Stimulated activated CD4-positive, alpha-beta T cell treated with anti-CD3 and anti-CD28 coated beads, Interleukin-12 subunit alpha, Interleukin-12 subunit beta, amount 100 ng/mL, for 48 hours (primary cell): Measurements from ENCODE around the gene MFRP.
A peak's percentile ranks its signal among the peaks of the same experiment; 100 is the strongest.
"Not testable (repeated sequence)": the region's sequence is repeated elsewhere in the genome, so short reads cannot be mapped to it uniquely, and the experiment has no call there.

Source experiments
- DNase-seq, 3 donors: peaks; one replicate each; pipeline ENCODE4 v3.0.0-alpha.2; 2020; ENCODE audit warnings: low read depth in 2 of 3, low spot score in 1 of 3

The MFRP gene

DNA sequence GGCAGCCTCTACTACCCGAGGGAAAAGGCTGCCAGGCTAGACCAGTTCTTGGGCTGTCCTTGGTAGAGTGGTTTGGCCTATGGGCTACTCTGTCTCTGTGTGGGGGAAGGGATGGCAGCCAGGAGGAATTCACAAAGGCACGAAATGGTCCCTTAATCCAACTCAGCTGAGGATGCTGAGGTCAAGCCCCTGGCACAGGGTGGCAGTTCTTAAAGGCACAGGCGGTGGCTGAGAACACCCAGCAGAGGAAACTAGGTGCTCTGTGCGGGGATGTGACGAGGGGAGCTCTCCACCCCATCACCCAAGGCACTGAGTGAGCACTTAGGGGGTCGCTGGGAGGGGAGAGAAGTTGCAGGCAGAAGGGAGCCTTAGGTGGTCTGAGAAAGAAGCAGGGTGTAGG, at the start of gene MFRP:
Gene MFRP (minus strand): TSS at position 101 of the 400 bp plus-strand sequence. CDS start 192 bp downstream, outside the sequence.
- DNase-seq: no peak

DNA sequence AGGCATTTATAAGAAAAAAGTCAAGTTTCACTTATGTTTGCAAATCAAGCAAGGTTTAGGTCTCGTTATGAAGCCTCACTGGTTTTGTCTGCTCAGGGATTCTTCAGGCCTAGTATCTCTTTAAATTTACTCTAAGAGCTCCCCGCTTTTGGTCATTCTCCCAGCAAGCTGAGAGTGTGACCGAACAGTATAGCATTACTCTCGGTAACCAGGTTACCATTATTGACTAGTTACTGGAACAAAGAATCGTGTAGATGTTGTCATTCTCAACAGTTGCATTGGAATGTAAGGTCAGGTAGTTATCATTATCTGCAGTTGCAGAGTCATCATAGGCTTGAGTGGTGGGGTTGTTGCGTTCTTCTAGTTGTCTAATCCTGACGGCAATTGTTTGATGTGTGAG, 44.8 kb upstream of the MFRP start:
- DNase-seq: no peak

DNA sequence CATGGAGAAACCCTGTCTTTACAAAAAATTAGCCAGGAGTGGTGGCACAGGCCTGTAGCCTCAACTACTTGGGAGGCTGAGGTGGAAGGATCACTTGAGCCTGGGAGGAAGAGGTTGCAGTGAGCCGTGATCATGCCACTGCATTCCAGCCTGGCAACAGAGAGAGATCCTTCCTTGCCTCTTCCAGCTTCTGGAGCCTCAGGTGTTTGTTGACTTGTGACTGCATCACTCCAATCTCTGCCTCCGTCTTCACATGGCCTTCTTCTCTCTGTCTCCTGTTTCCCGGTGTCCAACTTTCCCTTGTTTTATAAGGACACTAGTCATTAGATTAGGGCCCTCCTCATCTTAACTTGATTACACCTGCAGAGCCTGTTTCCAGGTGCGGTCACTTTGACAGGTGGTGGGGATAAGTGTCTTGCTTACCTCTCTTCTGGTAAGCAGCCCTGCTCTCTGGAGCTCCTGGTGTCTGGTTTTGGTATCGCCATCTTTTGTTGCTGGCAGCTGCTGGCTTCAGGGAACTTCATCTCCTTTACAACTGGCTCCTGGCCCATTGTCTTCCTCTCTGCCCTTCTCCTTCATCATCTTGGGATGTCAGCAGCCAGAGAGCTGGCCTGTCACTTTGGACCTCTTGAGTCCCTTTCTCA, 43.2 kb upstream of the MFRP start:
- DNase-seq: no peak

DNA sequence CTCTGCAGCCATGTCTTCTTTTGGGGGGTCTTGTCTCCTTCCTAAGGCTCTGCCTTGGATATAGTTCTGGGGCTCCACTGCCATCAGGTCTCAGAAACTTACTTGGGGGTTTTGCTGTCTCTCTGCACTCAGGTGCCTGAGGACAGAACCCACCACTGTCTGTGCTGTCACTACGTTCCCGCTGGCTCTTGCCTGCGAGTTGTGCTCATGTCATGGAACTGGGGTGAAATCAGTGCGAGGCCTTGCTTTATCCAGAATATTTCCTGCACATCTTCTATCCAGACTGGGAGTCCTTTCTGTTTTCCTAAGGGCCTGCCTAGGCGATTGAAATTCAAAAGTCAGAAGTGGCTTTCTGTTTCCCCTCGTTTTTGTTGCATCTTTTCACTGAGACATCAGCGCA, 41.6 kb upstream of the MFRP start:
- no peak for DNase-seq

DNA sequence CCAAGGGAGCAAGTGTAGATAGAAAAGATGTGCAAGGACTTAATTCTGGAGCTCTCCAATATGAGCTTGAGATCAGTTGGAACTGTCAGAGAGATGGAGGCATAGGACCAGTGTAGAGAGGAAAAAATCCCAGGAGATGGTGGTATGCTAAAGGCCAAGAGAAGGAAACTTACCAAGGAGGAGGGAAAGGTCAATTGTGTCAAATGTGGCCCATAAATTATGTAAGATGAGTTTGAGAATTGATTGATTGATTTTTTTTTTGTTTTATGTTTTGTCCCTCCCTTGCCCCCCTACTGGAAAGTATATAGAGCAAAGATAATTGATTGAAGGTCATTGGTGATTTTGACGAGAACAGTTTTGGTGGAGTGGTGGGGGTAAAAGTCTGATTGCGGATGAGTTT, 37.8 kb upstream of the MFRP start:
- DNase-seq: no peak

DNA sequence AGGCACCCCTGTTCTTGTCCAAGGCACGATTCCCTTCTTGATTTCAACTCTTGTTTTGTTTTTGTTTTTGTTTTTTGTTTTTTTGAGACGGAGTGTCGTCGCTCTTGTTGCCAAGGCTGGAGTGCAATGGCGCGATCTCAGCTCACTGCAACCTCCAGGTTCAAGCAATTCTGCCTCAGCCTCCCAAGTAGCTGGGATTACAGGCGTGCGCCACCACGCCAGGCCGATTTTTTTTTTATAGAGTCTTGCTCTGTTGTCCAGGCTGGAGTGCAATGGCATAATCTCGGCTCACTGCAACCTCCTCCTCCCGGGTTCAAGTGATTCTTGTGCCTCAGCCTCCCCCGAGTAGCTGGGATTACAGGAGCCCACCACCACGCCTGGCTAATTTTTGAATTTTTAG, 36.0 kb upstream of the MFRP start:
- not testable (repeated sequence) for DNase-seq

DNA sequence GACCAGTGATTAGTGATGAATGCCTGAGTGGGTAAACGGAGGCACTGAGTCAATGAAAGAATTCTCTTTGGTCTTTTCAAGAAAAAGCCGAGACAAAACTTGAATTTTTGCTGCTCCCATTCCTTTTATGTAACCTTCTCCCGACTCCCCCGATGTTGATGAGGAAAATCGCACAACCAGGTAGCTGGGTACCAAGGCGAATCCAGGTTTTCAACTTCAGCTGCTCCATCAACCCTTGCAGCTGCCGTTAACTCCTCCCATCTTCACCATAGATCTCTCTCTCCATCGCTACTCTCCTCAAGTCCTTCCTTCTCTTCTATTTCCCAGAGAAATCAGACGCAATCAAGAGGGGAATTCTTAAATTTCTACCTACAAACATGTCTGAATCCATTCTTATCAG, 35.6 kb upstream of the MFRP start:
- no peak for DNase-seq

DNA sequence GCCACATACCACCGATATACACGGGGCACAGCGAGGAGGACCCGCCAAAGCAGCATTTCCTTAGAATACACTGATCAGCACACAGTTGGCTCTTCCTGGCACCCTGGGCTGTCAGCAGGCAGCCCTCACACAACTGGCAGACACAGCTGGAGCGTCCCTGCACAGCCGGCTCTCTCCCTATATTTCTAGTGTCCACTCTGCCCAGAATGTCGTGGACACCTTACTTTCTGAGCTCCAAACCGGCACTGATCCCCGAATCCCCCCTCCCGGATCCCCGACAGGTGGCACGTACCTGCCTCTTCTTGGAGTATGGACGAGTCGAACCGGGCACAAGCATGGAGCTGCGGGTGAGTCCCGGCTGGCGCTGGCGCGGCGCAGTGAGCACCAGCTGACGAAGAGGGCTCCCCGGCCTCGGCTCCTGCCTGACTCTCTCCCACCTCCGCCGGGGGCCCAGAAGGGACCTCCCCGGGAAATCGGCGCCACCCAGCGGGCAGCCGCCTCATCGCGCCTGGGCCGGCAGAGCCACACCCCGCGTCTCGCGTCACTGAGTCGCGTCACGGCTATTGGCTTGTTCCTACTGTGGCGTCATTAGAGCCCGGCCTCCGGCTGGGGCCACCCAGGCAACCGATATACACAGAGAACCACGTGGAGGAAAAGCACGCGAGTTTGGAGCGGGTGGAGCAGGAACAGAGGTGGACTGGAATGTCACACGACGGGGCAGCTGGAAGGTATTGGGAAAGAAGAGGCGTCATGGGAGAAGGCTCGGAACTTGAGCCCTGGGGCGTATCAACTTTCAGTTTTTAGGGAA, 34.9 kb upstream of the MFRP start, which contains the start of gene USP2:
Gene USP2 (minus strand): TSS at position 510 of the 808 bp plus-strand sequence. CDS start 8,210 bp downstream, outside the sequence.
- peak; percentile 93 to 97 (median 95) for DNase-seq

DNA sequence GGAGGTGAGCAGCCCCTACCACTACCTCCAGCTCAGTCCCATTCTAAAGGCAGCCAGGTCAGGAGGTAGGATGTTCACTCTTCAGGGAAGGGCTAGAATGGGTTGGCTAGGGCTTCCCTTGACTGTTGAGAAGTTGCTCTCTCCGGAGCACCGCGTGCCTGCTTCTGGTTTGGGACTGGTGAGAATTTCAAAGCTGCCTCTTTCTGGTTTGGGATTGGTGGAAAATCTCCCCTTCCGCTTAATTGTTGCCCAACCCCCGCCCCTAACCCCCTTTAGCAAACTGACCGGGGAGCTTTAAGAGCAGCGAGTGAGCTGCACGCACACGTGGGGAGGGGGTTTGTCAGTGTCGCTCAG, 34.3 kb upstream of the MFRP start:
- DNase-seq: no peak

DNA sequence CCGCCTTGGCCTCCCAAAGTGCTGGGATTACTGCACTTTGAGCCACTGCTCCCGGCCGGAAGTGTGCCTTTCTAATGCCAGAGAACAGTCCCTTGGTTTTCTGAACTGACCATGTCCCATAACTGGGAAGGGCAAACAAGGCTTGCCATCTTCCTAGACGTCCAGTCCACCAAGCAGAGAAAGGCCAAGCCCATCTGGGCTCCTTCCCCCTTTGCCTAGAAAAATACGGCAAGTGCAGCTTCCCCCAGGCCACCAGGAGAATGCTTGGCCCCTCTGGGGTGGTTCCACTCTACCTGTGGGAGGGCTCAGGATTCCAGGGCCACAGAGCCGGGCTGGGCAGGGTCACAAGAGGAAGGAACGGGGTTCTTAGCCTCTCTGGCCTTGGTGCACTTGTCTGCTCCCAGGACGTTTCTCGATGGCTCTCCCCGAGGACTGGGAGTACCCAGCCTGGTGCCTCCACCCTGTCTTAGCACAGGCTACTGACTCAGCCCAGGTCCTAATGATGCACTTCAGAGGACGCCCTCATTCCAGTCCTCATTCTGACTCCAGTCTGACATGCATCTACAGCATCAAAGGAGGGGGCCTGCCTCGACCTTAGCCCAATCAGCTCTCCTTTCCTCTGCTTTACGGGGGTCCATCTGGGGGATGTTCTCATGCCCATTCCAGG, 33.8 kb upstream of the MFRP start:
- no peak for DNase-seq

DNA sequence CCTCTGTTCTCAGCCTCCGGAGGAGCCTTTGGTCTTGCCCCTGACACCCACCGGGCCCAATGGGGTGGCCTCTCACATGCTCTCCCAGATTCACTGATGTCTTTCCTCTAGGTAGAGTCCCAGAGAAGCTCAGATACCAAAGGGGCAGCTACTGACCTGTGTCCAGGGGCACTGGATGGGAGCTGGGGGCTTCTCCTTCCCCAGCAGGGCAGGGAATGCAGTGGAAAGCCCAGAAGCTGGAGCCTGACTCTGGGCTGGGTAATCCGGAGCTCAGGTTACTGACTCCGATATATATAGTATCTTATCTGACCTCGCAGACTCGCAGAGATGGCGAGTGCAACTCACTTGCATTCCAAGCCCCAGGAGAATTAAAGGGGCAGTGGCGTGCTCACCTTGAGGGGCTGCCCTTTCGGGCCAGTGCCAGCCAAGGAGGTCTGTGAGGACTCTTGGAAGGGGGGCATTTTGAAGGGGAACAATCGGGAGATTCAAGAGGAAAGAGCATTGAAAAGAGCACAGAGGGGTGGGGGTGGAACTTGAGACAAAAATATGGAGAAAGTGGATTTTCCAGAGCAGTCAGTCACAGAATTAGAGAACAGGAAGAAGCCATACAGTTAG, 32.5 kb upstream of the MFRP start:
- no peak for DNase-seq

DNA sequence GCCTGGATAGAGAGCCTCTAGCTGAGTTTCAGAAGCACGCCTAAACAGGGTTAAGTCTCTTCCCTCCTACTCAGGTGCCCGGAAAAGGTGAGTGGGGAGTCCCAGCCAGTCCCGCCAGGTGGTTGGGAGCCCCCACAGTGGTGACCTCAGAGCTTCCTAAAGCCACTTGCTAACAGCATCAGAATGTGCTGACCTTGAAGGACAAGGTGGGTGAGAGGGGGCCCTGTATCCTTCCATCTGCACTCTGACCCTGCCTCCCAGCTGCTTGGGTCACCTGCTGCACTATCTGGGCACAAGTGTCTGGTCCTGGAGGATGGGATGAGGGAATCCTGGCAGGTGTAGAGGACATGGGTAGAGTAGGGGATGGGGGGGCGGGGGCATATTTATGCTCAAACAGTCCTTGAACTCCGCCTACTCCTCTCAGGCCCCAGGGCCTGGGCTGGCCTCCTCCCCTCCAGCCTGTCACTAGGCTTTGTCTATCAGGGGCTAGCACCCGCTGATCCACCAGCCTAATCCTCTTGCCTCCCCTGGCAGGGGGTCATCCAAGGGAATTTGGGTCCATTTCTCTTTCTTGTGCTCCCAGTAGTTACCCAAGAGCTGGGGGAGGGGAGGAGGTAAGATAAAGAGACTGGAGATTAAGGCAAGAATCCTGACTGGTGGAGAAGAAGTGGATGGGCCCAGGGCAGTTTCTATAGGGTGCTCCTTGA, 31.6 kb upstream of the MFRP start:
- DNase-seq: no peak

DNA sequence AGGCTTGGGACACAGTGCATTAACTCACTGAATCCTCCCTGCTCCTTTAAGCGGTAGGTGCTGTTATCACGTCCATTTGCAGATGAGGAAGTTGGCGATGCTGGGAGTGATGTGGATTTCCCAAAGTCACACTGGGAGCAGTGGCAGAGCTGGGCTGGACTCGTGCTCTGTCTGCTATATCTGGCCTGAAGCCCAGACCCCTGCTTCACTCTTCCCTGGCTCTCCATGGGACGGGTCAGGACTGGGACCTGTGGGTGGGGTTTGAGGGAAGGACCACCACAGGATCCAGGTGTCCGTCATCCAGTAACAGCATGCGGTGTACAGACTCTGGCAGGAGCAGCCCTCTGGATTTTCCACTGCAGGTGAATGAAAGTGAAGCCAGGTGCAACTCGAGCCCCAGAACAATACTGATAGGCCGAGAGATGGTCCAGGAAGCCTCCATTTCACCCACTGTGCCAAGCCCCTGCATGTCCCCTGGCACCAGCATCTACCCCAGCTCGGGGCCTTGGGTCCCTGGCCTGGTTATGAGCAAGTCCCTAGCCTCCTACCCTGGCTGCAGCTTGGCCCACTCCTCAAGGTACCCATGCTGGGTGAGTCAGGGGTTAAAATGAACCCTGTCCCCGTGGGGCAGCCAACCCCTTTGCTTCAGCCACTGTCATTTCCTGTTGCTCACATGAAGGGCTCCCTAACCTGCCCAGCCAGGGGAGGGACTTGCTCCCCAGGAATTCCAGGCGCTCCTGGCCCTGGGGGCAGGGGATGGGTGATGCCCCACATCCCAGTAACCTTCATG, 30.8 kb upstream of the MFRP start:
- no peak for DNase-seq

DNA sequence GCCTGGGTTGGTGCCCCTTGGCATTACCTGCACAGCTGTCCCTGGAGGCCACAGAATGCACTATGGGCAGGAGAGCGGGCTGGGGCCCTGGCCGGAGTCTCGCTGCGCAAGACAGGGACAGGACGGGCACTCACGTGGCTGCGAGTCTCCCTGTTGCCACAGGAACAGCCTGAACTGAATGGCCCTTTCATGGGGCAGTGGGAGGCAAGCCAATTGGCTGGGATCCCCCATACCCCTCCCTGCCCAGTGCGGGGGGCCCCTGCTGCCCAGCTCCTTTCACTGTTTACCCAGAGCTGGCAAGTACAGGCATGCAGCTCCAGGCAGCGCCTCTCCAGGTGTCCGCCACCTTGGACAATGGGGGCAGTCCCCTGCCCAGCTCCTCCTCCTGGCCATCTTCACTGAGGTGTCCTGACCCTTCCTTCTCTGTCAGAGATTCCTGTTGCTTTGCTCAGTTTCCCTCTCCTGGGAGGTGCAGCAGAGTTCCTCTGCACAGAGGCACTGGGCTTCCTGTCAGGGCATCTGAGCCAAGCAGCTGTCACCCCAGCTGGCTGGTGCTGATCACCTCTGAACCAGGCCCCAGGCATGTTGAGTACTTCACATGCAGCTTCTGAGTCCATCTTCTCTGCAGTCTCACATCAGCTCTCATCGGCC, 29.8 kb upstream of the MFRP start:
- no peak for DNase-seq

DNA sequence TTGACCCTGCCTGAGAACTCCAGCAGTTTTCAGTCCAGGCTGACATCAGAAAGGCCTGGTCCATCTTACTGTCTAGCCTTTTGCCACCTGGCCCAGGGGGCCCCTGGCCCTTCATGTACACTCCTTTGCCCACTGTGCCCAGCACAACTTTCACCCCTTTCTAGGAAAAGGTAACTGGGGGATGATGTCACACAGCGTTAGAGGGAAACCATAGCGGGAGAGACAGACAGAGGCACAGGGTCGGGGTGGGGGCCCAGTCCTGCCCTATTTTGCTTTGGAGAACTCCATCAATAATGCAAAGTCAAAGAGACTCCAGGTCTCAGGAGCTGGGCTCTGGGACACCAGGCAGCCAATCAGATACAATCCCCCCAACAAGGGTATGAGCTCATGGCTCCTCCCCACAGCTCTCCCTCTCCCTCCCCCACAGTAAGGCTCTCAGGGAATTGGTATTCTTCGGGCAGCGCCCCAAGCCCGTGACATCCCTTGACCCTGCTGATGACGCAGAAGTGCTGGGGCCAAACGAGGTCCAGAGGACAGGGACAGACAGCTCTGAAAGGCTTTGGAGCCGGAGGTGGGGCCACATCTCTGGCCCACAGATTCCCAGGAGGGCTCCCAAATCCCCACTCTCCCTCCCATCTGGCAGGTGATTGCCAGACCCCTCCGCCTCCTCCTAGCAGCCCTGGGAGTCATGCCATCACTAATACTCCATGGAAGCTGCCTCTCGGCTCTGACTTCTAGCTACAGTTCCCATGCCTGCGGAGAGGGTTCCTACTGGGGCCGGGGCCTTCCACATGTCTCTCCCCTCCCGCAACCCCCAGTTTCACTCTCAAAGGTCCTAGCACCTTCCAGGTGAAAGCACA, 29.1 kb upstream of the MFRP start:
- DNase-seq: no peak

DNA sequence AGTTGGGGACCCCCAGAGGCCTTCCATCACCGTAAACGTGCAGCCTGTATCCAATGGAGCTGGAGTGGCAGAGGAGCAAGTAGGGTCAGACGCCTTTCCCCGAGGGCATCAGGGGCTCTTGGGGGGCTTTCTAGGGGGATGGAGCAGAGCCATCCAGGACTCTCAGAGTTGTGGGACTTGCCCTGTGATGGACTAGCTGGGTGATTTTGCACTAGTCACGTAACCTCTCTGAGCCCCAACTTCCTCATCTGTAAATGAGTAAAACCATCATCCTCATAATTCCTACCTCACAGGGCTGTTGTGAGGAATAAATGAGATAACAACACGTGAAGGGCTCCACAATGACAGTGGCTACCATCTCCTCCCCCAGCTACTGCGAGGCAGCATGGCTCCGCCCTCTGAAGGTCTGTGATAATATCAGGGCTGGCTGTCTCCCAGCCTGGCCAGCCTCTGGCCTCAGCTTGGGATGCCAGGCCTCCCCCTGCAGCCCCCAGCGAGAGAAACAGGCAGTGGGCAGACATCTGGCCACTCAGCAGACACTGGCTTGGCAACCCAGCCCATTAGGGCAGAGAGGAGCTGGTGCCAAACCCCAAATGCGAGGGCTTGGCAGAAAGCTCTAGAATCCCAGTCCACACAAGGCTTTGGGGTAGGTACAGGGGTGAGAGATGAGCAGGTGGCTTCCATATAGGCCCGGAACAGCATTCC, 28.3 kb upstream of the MFRP start:
- no peak for DNase-seq

DNA sequence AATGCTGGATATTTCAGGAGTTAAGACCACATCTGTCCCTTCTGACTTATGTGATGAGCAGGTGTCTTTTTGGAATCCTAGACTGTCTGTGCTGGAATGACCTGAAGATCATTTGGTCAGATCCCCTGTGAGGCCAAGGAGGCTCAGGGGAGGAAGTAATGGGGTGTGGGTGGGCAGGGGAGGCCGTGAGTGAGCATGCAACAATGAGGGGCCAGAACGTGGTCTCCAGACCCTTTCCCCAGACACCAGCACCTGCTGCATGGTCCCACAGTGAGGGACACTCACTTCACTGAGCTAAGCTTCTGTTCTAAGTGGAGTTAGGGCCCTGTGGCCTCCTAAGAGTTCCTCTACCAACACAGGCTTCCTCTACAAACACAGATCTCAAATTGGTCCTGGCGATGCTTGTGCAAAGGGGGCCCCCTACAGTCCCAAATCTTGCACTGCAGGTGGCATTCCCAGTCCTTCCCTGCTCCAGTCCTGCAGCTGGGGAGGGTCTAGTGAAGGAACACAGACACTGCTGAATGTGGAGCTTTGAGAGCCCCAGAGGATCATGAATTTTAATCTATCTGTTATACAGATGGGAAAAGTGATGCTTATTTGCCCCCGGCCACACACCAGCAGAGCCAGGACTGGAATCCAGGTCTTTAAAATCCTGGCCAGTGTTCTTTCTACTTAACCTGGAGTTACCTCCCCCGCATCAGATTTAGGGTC, 27.6 kb upstream of the MFRP start:
- DNase-seq: peak in 2 of 3 donors; percentile 28 to 40
